T-cell (primary cell): Measurements from ENCODE around the gene LITAFD. TPM values are rescaled to one million over a fixed set of nuclear protein-coding genes. Genes with fewer than 3 reads are reported as not detected.
A peak's percentile ranks its signal among the peaks of the same experiment; 100 is the strongest.
"Not testable (repeated sequence)": the region's sequence is repeated elsewhere in the genome, so short reads cannot be mapped to it uniquely, and the experiment has no call there.

ENCODE experiments used
- ATAC-seq, 4 experiments: fragments of 200-7000 bp in 3 of 4; fragments of 150-1000 bp in 1 of 4; cut with Tn5 transposase; replicated peaks in 1 of 4; 1 replicate in 3 of 4; 2 replicates in 1 of 4; pipeline ENCODE4 v1.10.0; 2021; ENCODE audit warnings: moderate library complexity in 3 of 4, mild to moderate bottlenecking in 2 of 4, moderate number of reproducible peaks in 1 of 4
- CTCF ChIA-PET, 2 donors: fragments of 300-600 bp; sonication (Branson Sonifier 250); formaldehyde crosslinking; loops; one replicate each; lab custom pipeline; 2022; ENCODE audit warnings: antibody characterized with exemption in 2 of 2; lab: Charles Lee
- POLR2A ChIA-PET, 2 donors: fragments of 300-600 bp; sonication (Branson Sonifier 250); formaldehyde crosslinking; loops; one replicate each; lab custom pipeline; 2022; ENCODE audit warnings: antibody characterized with exemption in 2 of 2; lab: Charles Lee
- DNase-seq, 35 experiments: peaks; one replicate each; pipeline versions ENCODE4 v3.0.0 to v3.0.0-alpha.2; 2013 to 2023
- H3K27ac ChIP-seq: one replicate; pipeline ENCODE4 v1.5.1; 2013; ENCODE audit warnings: low read length
- H3K27me3 ChIP-seq, 2 experiments: replicated peaks in 1 of 2; 1 replicate in 1 of 2; 2 replicates in 1 of 2; pipeline versions ENCODE4 v1.6.1 to v1.7.0; 2013; ENCODE audit warnings: low read length in 1 of 2, mixed read lengths in 1 of 2; ENCODE audit not compliant: control insufficient read depth in 2 of 2, insufficient read depth in 2 of 2; ENCODE audit errors: extremely low read depth in 1 of 2
- H3K36me3 ChIP-seq, 2 donors: 1 replicate in 1 of 2; 2 replicates in 1 of 2; pipeline versions ENCODE4 v1.6.1 to v1.7.0; 2013; ENCODE audit warnings: low read length in 1 of 2; ENCODE audit not compliant: control insufficient read depth in 2 of 2, insufficient read depth in 1 of 2; ENCODE audit errors: extremely low read depth in 1 of 2
- H3K4me1 ChIP-seq, 2 experiments: 1 replicate in 1 of 2; 2 replicates in 1 of 2; pipeline versions ENCODE4 v1.6.1 to v1.7.0; 2013; ENCODE audit warnings: low read length in 2 of 2, mixed read lengths in 1 of 2; ENCODE audit not compliant: insufficient read depth in 2 of 2, control insufficient read depth in 1 of 2; ENCODE audit errors: extremely low read depth in 1 of 2
- H3K4me3 ChIP-seq, 2 donors: 1 replicate in 1 of 2; 2 replicates in 1 of 2; pipeline versions ENCODE4 v1.5.1 to v1.7.0; 2013; ENCODE audit warnings: mild to moderate bottlenecking in 2 of 2, low read length in 1 of 2, moderate library complexity in 1 of 2; ENCODE audit not compliant: control insufficient read depth in 1 of 2; ENCODE audit errors: extremely low read depth in 1 of 2
- H3K9me3 ChIP-seq: 2 replicates; pipeline ENCODE4 v1.7.0; 2013
- H3K27ac Mint-ChIP-seq, 2 donors: one replicate each; pipeline ENCODE4 v1.8.0; 2020 to 2021; ENCODE audit warnings: mild to moderate bottlenecking in 2 of 2, mixed read lengths in 2 of 2
- H3K27me3 Mint-ChIP-seq, 2 donors: one replicate each; pipeline ENCODE4 v1.8.0; 2021 to 2022; ENCODE audit warnings: mixed read lengths in 2 of 2
- H3K36me3 Mint-ChIP-seq: one replicate; pipeline ENCODE4 v1.8.0; 2021; ENCODE audit warnings: mixed read lengths
- H3K4me1 Mint-ChIP-seq, 3 donors: one replicate each; pipeline ENCODE4 v1.8.0; 2020 to 2022; ENCODE audit warnings: mixed read lengths in 3 of 3, mild to moderate bottlenecking in 1 of 3
- H3K4me3 Mint-ChIP-seq, 3 donors: one replicate each; pipeline ENCODE4 v1.8.0; 2020 to 2022; ENCODE audit warnings: mild to moderate bottlenecking in 3 of 3, mixed read lengths in 3 of 3, moderate library complexity in 3 of 3
- H3K9me3 Mint-ChIP-seq, 3 donors: one replicate each; pipeline ENCODE4 v1.8.0; 2020 to 2022; ENCODE audit warnings: mixed read lengths in 3 of 3
- WGBS: methylation state at CpG from one replicate; pipeline ENCODE4 v1.1.5; 2013; ENCODE audit warnings: missing lambda C conversion rate; ENCODE audit not compliant: insufficient coverage; 5-methylcytosine and 5-hydroxymethylcytosine counted together
- total RNA-seq, 35 experiments: library from RNA in 6 of 35; stranded (reverse) in 6 of 35; fragments of 120-200 nt in 1 of 35; gene quantifications; one replicate each; pipeline versions ENCODE4 v1.2.1 to v1.2.4 and lab custom pipeline; 2013 to 2026

Gene LITAFD
- total RNA-seq, 5 donors from 2014 or later (not counting 1 experiment from before 2014, with no cell fraction given) = not detected

- WGBS = no CpG with 5 or more reads among the region's 3 CpGs
- H3K27ac Mint-ChIP-seq = peak overlapping the region in 1 of 2 donors; percentile 2
Measured at GRCh38 chr16:8914098-8914497, 31.9 kb downstream of the LITAFD start.

GRCh38 chr16:8915722-8916301, 33.7 kb downstream of the LITAFD start:
- WGBS = 96% methylated on average over 3 of the region's 7 CpGs
- no peak for ATAC-seq

More at GRCh38 chr16:8914098-8914497, 31.9 kb downstream of the LITAFD start:
- Histone ChIP-seq H3K27me3 (no peaks in the 10 kb centered on the region), H3K4me1 (peaks cover 0 to 3% of the 10 kb centered on the region in 2 experiments), H3K36me3 (peaks cover 25 to 86% of the 10 kb centered on the region in 2 donors), H3K9me3 (no peaks in the 10 kb centered on the region), H3K27ac (no peak overlapping the region), H3K4me3 (no peak overlapping the region)
- Mint-ChIP-seq H3K4me3 (no peak overlapping the region), H3K9me3 (no peaks in the 10 kb centered on the region), H3K27me3 (no peaks in the 10 kb centered on the region), H3K4me1 (peaks cover 30 to 42% (median 33%) of the 10 kb centered on the region in 3 donors), H3K36me3 (peaks cover 63% of the 10 kb centered on the region)
- DNase-seq (no peak), ATAC-seq (no peak)
- POLR2A ChIA-PET = no interaction called here
- CTCF ChIA-PET = no interaction called here

GRCh38 chr16:8916541-8917225, 34.5 kb downstream of the LITAFD start:
- H3K36me3 ChIP-seq = peaks cover 36 to 90% of the 10 kb centered on the region in 2 donors
- ATAC-seq (no peak), DNase-seq (no peak)
- Mint-ChIP-seq H3K27me3 (no peaks in the 10 kb centered on the region), H3K9me3 (no peaks in the 10 kb centered on the region), H3K36me3 (peaks cover 63% of the 10 kb centered on the region), H3K27ac (no peak overlapping the region), H3K4me1 (peaks cover 21 to 46% (median 34%) of the 10 kb centered on the region in 3 donors), H3K4me3 (no peak overlapping the region)
- H3K4me3 ChIP-seq = no peak overlapping the region
- H3K9me3 ChIP-seq = no peaks in the 10 kb centered on the region
- H3K4me1 ChIP-seq = peaks cover 0 to 10% of the 10 kb centered on the region in 2 experiments
- no CpG with 5 or more reads among the region's 5 CpGs for WGBS
- POLR2A ChIA-PET = interaction anchor here in 1 of 2 donors (0.6 kb wide), 1 partner anchor 174 kb away, joined by 3 read pairs; the partner anchor contains the start of gene HAPSTR1
- CTCF ChIA-PET = interaction anchor here (1.0 kb wide), 2 partner anchors 24 to 93 kb away, joined by 3 to 4 read pairs; no protein-coding TSS in a partner anchor
- H3K27me3 ChIP-seq = no peaks in the 10 kb centered on the region
- H3K27ac ChIP-seq = no peak overlapping the region

More at GRCh38 chr16:8915722-8916301, 33.7 kb downstream of the LITAFD start:
- H3K9me3 ChIP-seq = no peaks in the 10 kb centered on the region
- ChIA-PET POLR2A (no interaction called here), CTCF (interaction anchor here (0.8 to 1.0 kb wide), 3 partner anchors 24 to 220 kb away, joined by 3 to 4 read pairs (median 3); no protein-coding TSS in a partner anchor)
- Mint-ChIP-seq H3K4me1 (peaks cover 30 to 46% (median 34%) of the 10 kb centered on the region in 3 donors), H3K9me3 (no peaks in the 10 kb centered on the region), H3K36me3 (peaks cover 64% of the 10 kb centered on the region), H3K27me3 (no peaks in the 10 kb centered on the region), H3K27ac (no peak overlapping the region), H3K4me3 (no peak overlapping the region)
- no peak overlapping the region for H3K4me3 ChIP-seq
- peaks cover 0 to 10% of the 10 kb centered on the region in 2 experiments for H3K4me1 ChIP-seq
- no peaks in the 10 kb centered on the region for H3K27me3 ChIP-seq
- no peak for DNase-seq
- H3K27ac ChIP-seq = no peak overlapping the region
- H3K36me3 ChIP-seq = peaks cover 32 to 89% of the 10 kb centered on the region in 2 donors

- H3K36me3 ChIP-seq = peaks cover 36 to 90% of the 10 kb centered on the region in 2 donors
- H3K27me3 ChIP-seq, H3K4me1 ChIP-seq, H3K9me3 ChIP-seq, H3K9me3 Mint-ChIP-seq, H3K27ac ChIP-seq, H3K4me3 ChIP-seq, H3K27me3 Mint-ChIP-seq, H3K4me3 Mint-ChIP-seq, H3K27ac Mint-ChIP-seq, POLR2A ChIA-PET, ATAC-seq, DNase-seq: not testable (repeated sequence)
- CTCF ChIA-PET = interaction anchor here in 1 of 2 donors (0.6 kb wide), 1 partner anchor 15 kb away, joined by 3 read pairs; no protein-coding TSS in a partner anchor
- H3K36me3 Mint-ChIP-seq = peaks cover 62% of the 10 kb centered on the region
- 97% methylated on average over 8 of the region's 10 CpGs for WGBS
- peaks cover 21 to 50% (median 35%) of the 10 kb centered on the region in 3 donors for H3K4me1 Mint-ChIP-seq
Measured at GRCh38 chr16:8917336-8917735, 35.2 kb downstream of the LITAFD start.

GRCh38 chr16:8919089-8919933, 37.2 kb downstream of the LITAFD start:
- CTCF ChIA-PET = interaction anchor here (0.6 to 1.6 kb wide), 2 partner anchors 17 to 166 kb away, joined by 3 to 7 read pairs (median 6); no protein-coding TSS in a partner anchor
- Histone ChIP-seq H3K9me3 (no peaks in the 10 kb centered on the region), H3K27ac (peak overlapping the region; percentile 14), H3K4me1 (peaks cover 0 to 10% of the 10 kb centered on the region in 2 experiments), H3K27me3 (no peaks in the 10 kb centered on the region), H3K4me3 (no peak overlapping the region), H3K36me3 (peaks cover 33 to 91% of the 10 kb centered on the region in 2 donors)
- ATAC-seq (peak; percentile 40 to 56 (median 52)), DNase-seq (no peak)
- POLR2A ChIA-PET = interaction anchor here in 1 of 2 donors (0.7 kb wide), 1 partner anchor 89 kb away, joined by 3 read pairs; no protein-coding TSS in a partner anchor
- WGBS = 47% methylated on average over 12 of the region's 18 CpGs
- H3K4me3 Mint-ChIP-seq = peak overlapping the region in 1 of 3 donors; percentile 56
- peaks cover 54% of the 10 kb centered on the region for H3K36me3 Mint-ChIP-seq
- no peaks in the 10 kb centered on the region for H3K9me3 Mint-ChIP-seq
- no peaks in the 10 kb centered on the region for H3K27me3 Mint-ChIP-seq
- peak overlapping the region; percentile 81 to 85 for H3K27ac Mint-ChIP-seq
- peaks cover 15 to 52% (median 36%) of the 10 kb centered on the region in 3 donors for H3K4me1 Mint-ChIP-seq
